ENCODE data around the gene TMEM72.

TMEM72 gene

GRCh38 chr10:44986179-44986578 lies 75.0 kb downstream of the TMEM72 start:
- Histone ChIP-seq H2AFZ (ENCODE audit: low read depth, low read length, severe bottlenecking) (no peak overlapping the region), H3K9ac (ENCODE audit: low read length) (no peak overlapping the region), H3K9me2 (replicated peaks; ENCODE audit: insufficient read depth, low read length) (no peaks in the 10 kb centered on the region), H3K4me3 (ENCODE audit: insufficient read depth, low read length, poor library complexity, severe bottlenecking) (no peak overlapping the region), H3K9me3 (ENCODE audit: insufficient read depth, low read length) (no peaks in the 10 kb centered on the region), H3K79me2 (ENCODE audit: insufficient read depth, low read length) (no peaks in the 10 kb centered on the region), H4K20me1 (ENCODE audit: low read depth, low read length) (no peaks in the 10 kb centered on the region), H3F3A (ENCODE audit: insufficient read depth) (no peaks in the 10 kb centered on the region), H3K36me3 (ENCODE audit: low read length) (no peaks in the 10 kb centered on the region), H3K27me3 (ENCODE audit: low read length) (no peaks in the 10 kb centered on the region), H3K4me2 (ENCODE audit: low read depth, low read length, poor library complexity, severe bottlenecking) (no peak overlapping the region), H3K27ac (ENCODE audit: low read depth, low read length) (no peak overlapping the region)
- TF ChIP-seq CTCF (IDR thresholded peaks at IDR 0.05; ENCODE audit: insufficient read depth, low read length, poor library complexity, severe bottlenecking) (no peak), EZH2phosphoT487 (conservative IDR thresholded peaks at IDR 0.05; ENCODE audit: low read length) (no peak)

Measured in SU-DHL-6 (cell line).